WERI-Rb-1 (cell line): ENCODE measurements around the gene PGBD1.

Experiments
- DNase-seq: peaks from one replicate; pipeline ENCODE4 v3.0.0-alpha.2; 2020
- H3K27ac ChIP-seq: fragments of 250-450 bp; sonication (Bioruptor Pico); 2 replicates; pipeline ENCODE4 v1.5.1; 2020; ENCODE audit warnings: mild to moderate bottlenecking, moderate library complexity
- H3K27me3 ChIP-seq: fragments of 250-450 bp; sonication (Bioruptor Pico); 2 replicates; pipeline ENCODE4 v1.5.1; 2021; ENCODE audit warnings: mild to moderate bottlenecking, low read depth, moderate library complexity; ENCODE audit not compliant: insufficient read depth, severe bottlenecking
- H3K36me3 ChIP-seq: fragments of 250-450 bp; sonication (Bioruptor Pico); 2 replicates; pipeline ENCODE4 v1.5.1; 2020; ENCODE audit warnings: mild to moderate bottlenecking, moderate library complexity
- H3K4me3 ChIP-seq: 2 replicates; pipeline ENCODE4 v1.5.1; 2011; ENCODE audit warnings: low read depth, mild to moderate bottlenecking, control low read depth, low read length
- H3K9me3 ChIP-seq: fragments of 250-450 bp; sonication (Bioruptor Pico); 2 replicates; pipeline ENCODE4 v1.5.1; 2021; ENCODE audit warnings: mild to moderate bottlenecking, moderate library complexity; ENCODE audit not compliant: severe bottlenecking
- TF ChIP-seq, protein P1 (sequence below): IDR thresholded peaks from 2 replicates; pipeline ENCODE4 v1.5.1; 2011; ENCODE audit warnings: low read depth, mild to moderate bottlenecking, control low read depth, inconsistent platforms, low read length

Gene PGBD1

DNA sequence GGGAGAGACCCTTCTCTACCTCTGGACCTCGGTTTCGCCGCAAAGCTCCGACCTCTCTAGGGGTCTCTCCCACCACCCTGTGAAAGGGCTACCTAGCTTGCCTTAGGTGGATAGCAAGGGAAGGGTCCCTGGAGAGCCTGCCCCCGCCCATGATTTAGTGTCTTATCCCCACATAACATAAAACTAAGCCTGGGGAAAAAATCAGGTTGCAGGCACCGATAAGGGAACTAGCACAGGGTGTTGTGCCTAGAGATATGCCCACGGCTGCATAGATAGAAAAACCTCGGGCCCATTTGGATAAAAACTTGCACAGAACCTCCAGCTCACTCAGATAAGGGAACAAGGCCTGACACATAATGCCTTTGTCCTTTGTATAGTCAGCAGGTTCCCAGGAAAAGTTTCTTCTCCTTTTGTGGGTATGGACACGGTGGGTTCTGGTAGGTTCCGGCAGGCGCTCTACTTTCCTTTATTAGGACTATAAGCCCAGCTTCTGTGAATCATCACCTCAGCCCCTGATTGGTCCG, 53.7 kb downstream of the PGBD1 start:
- Histone ChIP-seq H3K9me3 (no peaks in the 10 kb centered on the region), H3K27ac (peak overlapping the region; percentile 99), H3K4me3 (peak overlapping the region; percentile 89), H3K36me3 (peaks cover 5% of the 10 kb centered on the region; the same call in 1 of the 2 replicates), H3K27me3 (no peaks in the 10 kb centered on the region)
- TF ChIP-seq, protein P1, sequence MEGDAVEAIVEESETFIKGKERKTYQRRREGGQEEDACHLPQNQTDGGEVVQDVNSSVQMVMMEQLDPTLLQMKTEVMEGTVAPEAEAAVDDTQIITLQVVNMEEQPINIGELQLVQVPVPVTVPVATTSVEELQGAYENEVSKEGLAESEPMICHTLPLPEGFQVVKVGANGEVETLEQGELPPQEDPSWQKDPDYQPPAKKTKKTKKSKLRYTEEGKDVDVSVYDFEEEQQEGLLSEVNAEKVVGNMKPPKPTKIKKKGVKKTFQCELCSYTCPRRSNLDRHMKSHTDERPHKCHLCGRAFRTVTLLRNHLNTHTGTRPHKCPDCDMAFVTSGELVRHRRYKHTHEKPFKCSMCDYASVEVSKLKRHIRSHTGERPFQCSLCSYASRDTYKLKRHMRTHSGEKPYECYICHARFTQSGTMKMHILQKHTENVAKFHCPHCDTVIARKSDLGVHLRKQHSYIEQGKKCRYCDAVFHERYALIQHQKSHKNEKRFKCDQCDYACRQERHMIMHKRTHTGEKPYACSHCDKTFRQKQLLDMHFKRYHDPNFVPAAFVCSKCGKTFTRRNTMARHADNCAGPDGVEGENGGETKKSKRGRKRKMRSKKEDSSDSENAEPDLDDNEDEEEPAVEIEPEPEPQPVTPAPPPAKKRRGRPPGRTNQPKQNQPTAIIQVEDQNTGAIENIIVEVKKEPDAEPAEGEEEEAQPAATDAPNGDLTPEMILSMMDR = no peak
- DNase-seq = no peak

- Histone ChIP-seq H3K36me3 (peaks cover 5% of the 10 kb centered on the region; the same call in 1 of the 2 replicates), H3K27me3 (no peaks in the 10 kb centered on the region), H3K4me3 (peak within 1 kb of the TSS; percentile 89), H3K27ac (peak within 1 kb of the TSS; percentile 99), H3K9me3 (no peaks in the 10 kb centered on the region)
- DNase-seq = peak; percentile 98
- TF ChIP-seq, protein P1 = no peak
Observed at GRCh38 chr6:28335564-28336283, 54.4 kb downstream of the PGBD1 start, which contains the start of gene ZSCAN31. Gene ZSCAN31, minus strand, starts transcription at chr6:28336148. Its CDS starts 6,465 bp downstream, at chr6:28329683.

- H3K9me3 ChIP-seq = no peaks in the 10 kb centered on the region
- DNase-seq = peak; percentile 28
- H3K27ac ChIP-seq = peak overlapping the region; percentile 99
- TF ChIP-seq, protein P1 = no peak
- H3K36me3 ChIP-seq = peaks cover 5% of the 10 kb centered on the region; the same call in 1 of the 2 replicates
- peak overlapping the region; percentile 89 for H3K4me3 ChIP-seq
- no peaks in the 10 kb centered on the region for H3K27me3 ChIP-seq
Observed at GRCh38 chr6:28336284-28337120, 55.1 kb downstream of the PGBD1 start.

- no peak for DNase-seq
- Histone ChIP-seq H3K27ac (no peak overlapping the region), H3K4me3 (no peak overlapping the region; the same call in 1 of the 2 replicates), H3K9me3 (no peaks in the 10 kb centered on the region), H3K27me3 (no peaks in the 10 kb centered on the region), H3K36me3 (peaks cover 5% of the 10 kb centered on the region; the same call in 1 of the 2 replicates)
- TF ChIP-seq, protein P1 = no peak
Observed at GRCh38 chr6:28337121-28337520, 55.7 kb downstream of the PGBD1 start.

DNA sequence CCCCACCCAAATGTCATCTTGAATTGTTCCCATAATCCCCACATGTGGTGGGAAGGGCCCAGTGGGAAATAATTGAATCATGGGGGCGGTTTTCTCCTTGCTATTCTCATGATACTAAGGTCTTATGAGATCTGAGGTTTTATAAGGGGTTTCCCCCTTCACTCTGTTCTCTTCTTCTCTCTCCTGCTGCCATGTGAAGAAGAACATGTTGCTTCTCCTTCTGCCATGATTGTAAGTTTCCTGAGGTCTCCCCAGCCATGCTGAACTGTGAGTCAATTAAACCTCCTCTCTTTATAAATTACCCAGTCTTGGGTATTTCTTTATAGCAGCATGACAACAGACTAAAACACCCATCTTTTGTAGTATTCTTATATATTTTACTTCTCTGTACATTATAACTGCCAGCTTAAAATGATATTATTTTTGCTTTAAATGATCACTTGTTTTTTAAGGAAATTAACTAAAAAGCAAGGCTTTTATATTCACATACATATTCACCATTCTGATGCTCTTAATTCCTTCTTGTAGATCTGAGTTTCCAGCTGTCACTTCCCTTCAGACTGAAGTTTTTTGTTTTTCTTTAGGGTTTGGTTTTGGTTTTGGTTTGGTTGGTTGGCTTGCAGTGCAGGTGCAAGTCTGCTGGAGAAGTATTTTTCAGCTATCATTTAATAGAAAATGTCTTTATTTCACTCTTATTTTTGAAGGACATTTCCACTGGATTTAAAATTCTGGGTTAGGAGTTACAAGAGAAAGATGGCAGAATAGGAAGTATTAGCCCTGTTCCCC, 59.1 kb downstream of the PGBD1 start:
- TF ChIP-seq, protein P1 = no peak
- no peak overlapping the region for H3K27ac ChIP-seq
- no peak for DNase-seq
- peaks cover 5% of the 10 kb centered on the region; the same call in 1 of the 2 replicates for H3K36me3 ChIP-seq
- H3K27me3 ChIP-seq = no peaks in the 10 kb centered on the region
- no peaks in the 10 kb centered on the region for H3K9me3 ChIP-seq
- H3K4me3 ChIP-seq = no peak overlapping the region
